Neural crest cell (in vitro differentiated cells): ENCODE data around the gene CCDC170. TPM values are rescaled to one million over a fixed set of nuclear protein-coding genes. Genes with fewer than 3 reads are reported as not detected.

ENCODE experiments used
- DNase-seq: peaks from one replicate; pipeline ENCODE4 v3.0.0; 2021; ENCODE audit warnings: low read depth, mixed read lengths, low spot score
- H3K27ac Mint-ChIP-seq: one replicate; pipeline ENCODE4 v1.8.0; 2021; ENCODE audit warnings: mild to moderate bottlenecking, mixed read lengths; ENCODE audit not compliant: unreplicated experiment
- H3K27me3 Mint-ChIP-seq: 2 replicates; pipeline ENCODE4 v1.8.0; 2021; ENCODE audit warnings: low read depth, mild to moderate bottlenecking, mixed read lengths
- H3K36me3 Mint-ChIP-seq: 2 replicates; pipeline ENCODE4 v1.8.0; 2021; ENCODE audit warnings: low read depth, mild to moderate bottlenecking, mixed read lengths
- H3K4me1 Mint-ChIP-seq: 2 replicates; pipeline ENCODE4 v1.8.0; 2021; ENCODE audit warnings: mixed read lengths
- H3K4me3 Mint-ChIP-seq: one replicate; pipeline ENCODE4 v1.8.0; 2021; ENCODE audit warnings: mild to moderate bottlenecking, mixed read lengths
- H3K9me3 Mint-ChIP-seq: 2 replicates; pipeline ENCODE4 v1.8.0; 2021; ENCODE audit warnings: mixed read lengths
- total RNA-seq: library from RNA; stranded (reverse); gene quantifications from 2 replicates; pipeline ENCODE4 v1.2.1, GENCODE V29; 2021
- TF ChIP-seq, protein P1 (sequence below): fragments of 200-600 bp; sonication (generic); conservative IDR thresholded peaks from 2 replicates; pipeline ENCODE4 v1.5.0; 2021; ENCODE audit warnings: antibody characterized with exemption, mild to moderate bottlenecking

Gene CCDC170
- total RNA-seq, 1 donor from 2014 or later = 0.37 TPM

DNA sequence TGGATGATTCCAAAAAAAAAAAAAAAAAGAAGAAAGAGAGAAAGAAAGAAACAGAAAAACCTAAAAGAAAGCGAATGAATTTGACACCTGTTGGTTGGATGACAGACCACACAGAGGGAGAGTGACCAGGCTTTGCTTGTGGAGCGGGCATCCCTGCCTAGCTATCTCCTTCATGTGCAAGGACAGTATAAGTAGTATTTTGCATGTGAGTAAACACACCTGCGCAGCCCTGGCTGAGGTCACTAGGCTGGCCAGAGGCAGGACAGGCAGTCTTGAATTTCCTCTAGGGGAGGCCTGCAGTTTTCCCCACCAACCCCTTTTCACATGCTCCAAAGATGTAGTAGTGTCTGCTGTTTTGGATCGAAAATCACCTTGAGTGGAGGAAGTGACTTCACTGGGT lies 126.4 kb downstream of the CCDC170 start:
- Mint-ChIP-seq H3K27me3 (no peaks in the 10 kb centered on the region), H3K4me3 (no peak overlapping the region), H3K27ac (no peak overlapping the region), H3K9me3 (peaks cover 3% of the 10 kb centered on the region), H3K4me1 (peaks cover 10% of the 10 kb centered on the region), H3K36me3 (no peaks in the 10 kb centered on the region)
- no peak for DNase-seq
- TF ChIP-seq, protein P1, sequence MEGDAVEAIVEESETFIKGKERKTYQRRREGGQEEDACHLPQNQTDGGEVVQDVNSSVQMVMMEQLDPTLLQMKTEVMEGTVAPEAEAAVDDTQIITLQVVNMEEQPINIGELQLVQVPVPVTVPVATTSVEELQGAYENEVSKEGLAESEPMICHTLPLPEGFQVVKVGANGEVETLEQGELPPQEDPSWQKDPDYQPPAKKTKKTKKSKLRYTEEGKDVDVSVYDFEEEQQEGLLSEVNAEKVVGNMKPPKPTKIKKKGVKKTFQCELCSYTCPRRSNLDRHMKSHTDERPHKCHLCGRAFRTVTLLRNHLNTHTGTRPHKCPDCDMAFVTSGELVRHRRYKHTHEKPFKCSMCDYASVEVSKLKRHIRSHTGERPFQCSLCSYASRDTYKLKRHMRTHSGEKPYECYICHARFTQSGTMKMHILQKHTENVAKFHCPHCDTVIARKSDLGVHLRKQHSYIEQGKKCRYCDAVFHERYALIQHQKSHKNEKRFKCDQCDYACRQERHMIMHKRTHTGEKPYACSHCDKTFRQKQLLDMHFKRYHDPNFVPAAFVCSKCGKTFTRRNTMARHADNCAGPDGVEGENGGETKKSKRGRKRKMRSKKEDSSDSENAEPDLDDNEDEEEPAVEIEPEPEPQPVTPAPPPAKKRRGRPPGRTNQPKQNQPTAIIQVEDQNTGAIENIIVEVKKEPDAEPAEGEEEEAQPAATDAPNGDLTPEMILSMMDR = no peak

DNA sequence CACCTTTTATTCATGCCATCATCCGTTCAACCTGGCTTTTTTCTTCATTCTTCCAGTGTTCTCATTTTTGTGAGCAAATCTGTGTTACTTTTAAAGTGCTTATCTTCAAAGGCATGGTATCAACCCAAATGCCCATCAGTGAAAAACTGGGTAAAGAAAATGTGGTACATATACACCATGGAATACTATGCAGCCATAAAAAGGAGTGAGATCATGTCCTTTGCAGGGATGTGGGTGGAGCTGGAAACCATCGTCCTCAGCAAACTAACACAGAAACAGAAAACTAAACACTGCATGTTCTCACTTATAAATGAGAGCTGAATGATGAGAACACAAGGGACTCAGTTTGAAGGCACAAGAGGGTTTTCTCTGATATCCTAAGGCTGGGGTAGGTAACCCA lies 130.3 kb downstream of the CCDC170 start:
- H3K36me3 Mint-ChIP-seq = no peaks in the 10 kb centered on the region
- no peaks in the 10 kb centered on the region for H3K9me3 Mint-ChIP-seq
- no peak overlapping the region for H3K27ac Mint-ChIP-seq
- no peak for DNase-seq
- H3K4me3 Mint-ChIP-seq = no peak overlapping the region
- no peaks in the 10 kb centered on the region for H3K27me3 Mint-ChIP-seq
- TF ChIP-seq, protein P1 = no peak
- no peaks in the 10 kb centered on the region for H3K4me1 Mint-ChIP-seq

- Mint-ChIP-seq H3K27ac (no peak overlapping the region), H3K4me3 (no peak overlapping the region), H3K27me3 (no peaks in the 10 kb centered on the region), H3K9me3 (no peaks in the 10 kb centered on the region), H3K36me3 (no peaks in the 10 kb centered on the region), H3K4me1 (no peaks in the 10 kb centered on the region)
- TF ChIP-seq, protein P1 = no peak
- DNase-seq = no peak
Observed at GRCh38 chr6:151624481-151624880, 130.7 kb downstream of the CCDC170 start.

GRCh38 chr6:151624900-151625536 lies 131.2 kb downstream of the CCDC170 start:
- H3K36me3 Mint-ChIP-seq = no peaks in the 10 kb centered on the region
- no peak overlapping the region for H3K4me3 Mint-ChIP-seq
- no peaks in the 10 kb centered on the region for H3K4me1 Mint-ChIP-seq
- no peaks in the 10 kb centered on the region for H3K9me3 Mint-ChIP-seq
- TF ChIP-seq, protein P1 = no peak
- H3K27me3 Mint-ChIP-seq = no peaks in the 10 kb centered on the region
- no peak for DNase-seq
- H3K27ac Mint-ChIP-seq = no peak overlapping the region

DNA sequence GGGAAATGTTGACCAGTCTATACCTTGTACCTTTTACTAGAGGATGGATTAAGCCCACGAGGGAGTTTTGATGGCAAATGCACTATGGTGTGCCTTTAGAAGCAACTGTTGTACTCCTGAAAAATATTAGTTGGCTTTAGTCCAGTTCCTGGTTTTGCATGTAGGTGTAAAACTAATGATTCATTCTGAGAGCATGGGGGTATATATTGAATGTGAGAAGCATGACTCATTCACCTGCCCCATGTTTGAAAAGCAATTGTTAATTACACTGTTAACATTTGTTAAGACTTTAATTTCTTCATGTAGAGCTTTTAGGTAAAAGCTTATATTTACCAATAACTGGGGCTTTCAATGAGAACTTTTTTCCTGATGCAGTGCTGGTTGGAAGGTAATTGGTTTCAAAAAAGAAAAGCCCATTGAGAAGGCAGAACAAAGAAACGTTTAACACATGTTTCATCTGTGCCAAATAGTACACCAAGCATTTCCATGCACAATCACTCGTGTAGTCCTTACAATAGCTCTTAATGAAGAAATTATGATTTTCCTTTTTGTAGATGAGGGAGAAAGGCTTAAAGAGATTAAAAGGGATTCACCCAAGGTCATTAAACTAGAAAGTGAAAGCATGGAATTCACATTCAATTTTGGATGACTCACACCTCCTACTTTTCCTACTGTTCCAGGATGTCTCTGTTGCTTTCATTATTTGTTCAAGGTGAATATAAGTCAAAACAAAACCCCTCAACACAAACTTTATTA lies 134.1 kb downstream of the CCDC170 start:
- no peaks in the 10 kb centered on the region for H3K36me3 Mint-ChIP-seq
- no peak overlapping the region for H3K27ac Mint-ChIP-seq
- H3K4me1 Mint-ChIP-seq = no peaks in the 10 kb centered on the region
- no peak overlapping the region for H3K4me3 Mint-ChIP-seq
- H3K9me3 Mint-ChIP-seq = no peaks in the 10 kb centered on the region
- DNase-seq = no peak
- no peaks in the 10 kb centered on the region for H3K27me3 Mint-ChIP-seq
- TF ChIP-seq, protein P1 = no peak
